Activated T-cell treated with anti-CD3 and anti-CD28 coated beads, Interleukin-2, amount 50 U/mL, for 4 hours (primary cell): ENCODE measurements around the gene KLHL29. TPM values are rescaled to one million over a fixed set of nuclear protein-coding genes. Genes with fewer than 3 reads are reported as not detected.

Experiments
- ATAC-seq, 2 donors: fragments of 200-7000 bp; cut with Tn5 transposase; one replicate each; pipeline ENCODE4 v1.10.0; 2021
- DNase-seq: peaks from one replicate; pipeline ENCODE4 v3.0.0-alpha.2; 2020
- H3K27me3 Mint-ChIP-seq: one replicate; pipeline ENCODE4 v1.8.0; 2021; ENCODE audit warnings: low read depth, mixed read lengths
- H3K36me3 Mint-ChIP-seq: one replicate; pipeline ENCODE4 v1.8.0; 2022; ENCODE audit warnings: mixed read lengths; ENCODE audit not compliant: insufficient read depth
- H3K4me1 Mint-ChIP-seq: one replicate; pipeline ENCODE4 v1.8.0; 2021; ENCODE audit warnings: low read depth, mixed read lengths
- H3K4me3 Mint-ChIP-seq: one replicate; pipeline ENCODE4 v1.8.0; 2021; ENCODE audit warnings: mild to moderate bottlenecking, moderate library complexity, mixed read lengths
- H3K9me3 Mint-ChIP-seq: one replicate; pipeline ENCODE4 v1.8.0; 2021; ENCODE audit warnings: mixed read lengths
- total RNA-seq, 3 donors: library from RNA; stranded (reverse); gene quantifications; one replicate each; pipeline ENCODE4 v1.2.1, GENCODE V29; 2021

Gene KLHL29
- total RNA-seq, 3 donors from 2014 or later = 0.82 to 1.5 (median 1.1) TPM

- Mint-ChIP-seq H3K4me1 (peaks cover 10% of the 10 kb centered on the region), H3K27me3 (peaks cover 19% of the 10 kb centered on the region), H3K4me3 (no peak overlapping the region)
These were observed 99.8 kb downstream of the KLHL29 start for GRCh38 chr2:23484767-23485166.

GRCh38 chr2:23485261-23485660, 100.3 kb downstream of the KLHL29 start:
- no peak for ATAC-seq
- H3K4me3 Mint-ChIP-seq = no peak overlapping the region
- peaks cover 19% of the 10 kb centered on the region for H3K27me3 Mint-ChIP-seq
- no peaks in the 10 kb centered on the region for H3K9me3 Mint-ChIP-seq
- peaks cover 15% of the 10 kb centered on the region for H3K4me1 Mint-ChIP-seq
- no peaks in the 10 kb centered on the region for H3K36me3 Mint-ChIP-seq
- no peak for DNase-seq

More at GRCh38 chr2:23484767-23485166, 99.8 kb downstream of the KLHL29 start:
- Mint-ChIP-seq H3K9me3 (no peaks in the 10 kb centered on the region), H3K36me3 (no peaks in the 10 kb centered on the region)
- no peak for DNase-seq
- no peak for ATAC-seq

- Mint-ChIP-seq H3K27me3 (peaks cover 13% of the 10 kb centered on the region), H3K4me3 (no peak overlapping the region), H3K36me3 (no peaks in the 10 kb centered on the region), H3K9me3 (no peaks in the 10 kb centered on the region), H3K4me1 (peaks cover 17% of the 10 kb centered on the region)
- DNase-seq = no peak
- ATAC-seq = no peak
These were observed 101.1 kb downstream of the KLHL29 start for GRCh38 chr2:23485841-23486683.

GRCh38 chr2:23486684-23487075, 101.7 kb downstream of the KLHL29 start:
- no peak overlapping the region for H3K4me3 Mint-ChIP-seq
- no peaks in the 10 kb centered on the region for H3K36me3 Mint-ChIP-seq
- ATAC-seq = no peak
- H3K9me3 Mint-ChIP-seq = no peaks in the 10 kb centered on the region
- peaks cover 17% of the 10 kb centered on the region for H3K4me1 Mint-ChIP-seq
- H3K27me3 Mint-ChIP-seq = peaks cover 15% of the 10 kb centered on the region
- no peak for DNase-seq

GRCh38 chr2:23487735-23488492, 102.9 kb downstream of the KLHL29 start:
- Mint-ChIP-seq H3K4me3 (no peak overlapping the region), H3K36me3 (no peaks in the 10 kb centered on the region), H3K27me3 (peaks cover 19% of the 10 kb centered on the region), H3K4me1 (peaks cover 17% of the 10 kb centered on the region), H3K9me3 (no peaks in the 10 kb centered on the region)
- DNase-seq = no peak
- no peak for ATAC-seq

GRCh38 chr2:23488584-23488983, 103.6 kb downstream of the KLHL29 start:
- no peak for ATAC-seq
- Mint-ChIP-seq H3K4me1 (peaks cover 17% of the 10 kb centered on the region), H3K36me3 (no peaks in the 10 kb centered on the region), H3K9me3 (no peaks in the 10 kb centered on the region), H3K4me3 (no peak overlapping the region), H3K27me3 (peaks cover 19% of the 10 kb centered on the region)
- no peak for DNase-seq

- H3K27me3 Mint-ChIP-seq = peaks cover 19% of the 10 kb centered on the region
- DNase-seq (no peak), ATAC-seq (peak in 1 of 2 donors; percentile 39)
- peaks cover 17% of the 10 kb centered on the region for H3K4me1 Mint-ChIP-seq
- H3K36me3 Mint-ChIP-seq = no peaks in the 10 kb centered on the region
- no peaks in the 10 kb centered on the region for H3K9me3 Mint-ChIP-seq
- H3K4me3 Mint-ChIP-seq = peak overlapping the region; percentile 31
These were observed 104.7 kb downstream of the KLHL29 start for GRCh38 chr2:23489471-23490322.

- Mint-ChIP-seq H3K4me3 (no peak overlapping the region), H3K27me3 (peaks cover 15% of the 10 kb centered on the region), H3K36me3 (no peaks in the 10 kb centered on the region), H3K9me3 (no peaks in the 10 kb centered on the region), H3K4me1 (peaks cover 29% of the 10 kb centered on the region)
- ATAC-seq = no peak
- DNase-seq = no peak
These were observed 106.8 kb downstream of the KLHL29 start for GRCh38 chr2:23491591-23492336.

GRCh38 chr2:23492337-23492675, 107.3 kb downstream of the KLHL29 start:
- DNase-seq = no peak
- H3K9me3 Mint-ChIP-seq = no peaks in the 10 kb centered on the region
- H3K4me1 Mint-ChIP-seq = peaks cover 34% of the 10 kb centered on the region
- no peak for ATAC-seq
- peaks cover 15% of the 10 kb centered on the region for H3K27me3 Mint-ChIP-seq
- H3K4me3 Mint-ChIP-seq = no peak overlapping the region
- H3K36me3 Mint-ChIP-seq = no peaks in the 10 kb centered on the region

- peaks cover 35% of the 10 kb centered on the region for H3K4me1 Mint-ChIP-seq
- no peaks in the 10 kb centered on the region for H3K36me3 Mint-ChIP-seq
- no peak overlapping the region for H3K4me3 Mint-ChIP-seq
- no peaks in the 10 kb centered on the region for H3K9me3 Mint-ChIP-seq
- ATAC-seq (no peak), DNase-seq (no peak)
- H3K27me3 Mint-ChIP-seq = peaks cover 15% of the 10 kb centered on the region
These were observed 107.9 kb downstream of the KLHL29 start for GRCh38 chr2:23492921-23493320.

GRCh38 chr2:23493846-23494245, 108.9 kb downstream of the KLHL29 start:
- Mint-ChIP-seq H3K4me1 (peaks cover 30% of the 10 kb centered on the region), H3K36me3 (no peaks in the 10 kb centered on the region), H3K4me3 (no peak overlapping the region), H3K27me3 (peaks cover 10% of the 10 kb centered on the region), H3K9me3 (no peaks in the 10 kb centered on the region)
- ATAC-seq (no peak), DNase-seq (no peak)

- Mint-ChIP-seq H3K27me3 (peaks cover 10% of the 10 kb centered on the region), H3K9me3 (no peaks in the 10 kb centered on the region), H3K4me3 (no peak overlapping the region), H3K4me1 (peaks cover 30% of the 10 kb centered on the region), H3K36me3 (no peaks in the 10 kb centered on the region)
- no peak for ATAC-seq
- DNase-seq = no peak
These were observed 109.3 kb downstream of the KLHL29 start for GRCh38 chr2:23494286-23494685.

GRCh38 chr2:23495661-23496114, 110.7 kb downstream of the KLHL29 start:
- Mint-ChIP-seq H3K4me1 (peaks cover 20% of the 10 kb centered on the region), H3K36me3 (no peaks in the 10 kb centered on the region)

More at GRCh38 chr2:23495661-23496114, 110.7 kb downstream of the KLHL29 start:
- DNase-seq = no peak
- no peak for ATAC-seq
- Mint-ChIP-seq H3K27me3 (peaks cover 6% of the 10 kb centered on the region), H3K9me3 (no peaks in the 10 kb centered on the region), H3K4me3 (no peak overlapping the region)
